ENCODE results near the gene CBLIF.
"Not testable (repeated sequence)": the region's sequence is repeated elsewhere in the genome, so short reads cannot be mapped to it uniquely, and the experiment has no call there.

Gene CBLIF

GRCh38 chr11:59794417-59794816 lies 50.9 kb downstream of the CBLIF start:
- no peaks in the 10 kb centered on the region for H3K4me1 Mint-ChIP-seq
- no peaks in the 10 kb centered on the region for H3K27me3 Mint-ChIP-seq
- peaks cover 5% of the 10 kb centered on the region for H3K36me3 Mint-ChIP-seq (ENCODE audit: low read depth)
- H3K4me3 Mint-ChIP-seq = no peak overlapping the region
- no peak for ATAC-seq
- H3K9me3 Mint-ChIP-seq = no peaks in the 10 kb centered on the region
- no peak for DNase-seq
- no peak overlapping the region for H3K27ac Mint-ChIP-seq

- H3K4me3 Mint-ChIP-seq = no peak overlapping the region
- DNase-seq = no peak
- ATAC-seq = no peak
- H3K9me3 Mint-ChIP-seq = no peaks in the 10 kb centered on the region
- H3K36me3 Mint-ChIP-seq (ENCODE audit: low read depth) = peaks cover 5% of the 10 kb centered on the region
- no peaks in the 10 kb centered on the region for H3K27me3 Mint-ChIP-seq
- H3K27ac Mint-ChIP-seq = no peak overlapping the region
- H3K4me1 Mint-ChIP-seq = no peaks in the 10 kb centered on the region
Observed at GRCh38 chr11:59792507-59792906, 52.8 kb downstream of the CBLIF start.

- Mint-ChIP-seq H3K27ac (no peak overlapping the region), H3K4me1 (peaks cover 1% of the 10 kb centered on the region), H3K36me3 (ENCODE audit: low read depth) (peaks cover 5% of the 10 kb centered on the region), H3K4me3 (no peak overlapping the region), H3K9me3 (no peaks in the 10 kb centered on the region), H3K27me3 (no peaks in the 10 kb centered on the region)
- ATAC-seq (no peak), DNase-seq (no peak)
Observed at GRCh38 chr11:59791639-59792038, 53.7 kb downstream of the CBLIF start.

- H3K36me3 Mint-ChIP-seq (ENCODE audit: low read depth) = peaks cover 5% of the 10 kb centered on the region
- peaks cover 18% of the 10 kb centered on the region for H3K4me1 Mint-ChIP-seq
- no peak for ATAC-seq
- no peak for DNase-seq
- no peaks in the 10 kb centered on the region for H3K9me3 Mint-ChIP-seq
- no peak overlapping the region for H3K27ac Mint-ChIP-seq
- no peaks in the 10 kb centered on the region for H3K27me3 Mint-ChIP-seq
- H3K4me3 Mint-ChIP-seq = no peak overlapping the region
Observed at GRCh38 chr11:59787816-59788215, 57.5 kb downstream of the CBLIF start.

GRCh38 chr11:59787255-59787588 lies 58.1 kb downstream of the CBLIF start:
- Mint-ChIP-seq H3K36me3 (ENCODE audit: low read depth) (peaks cover 7% of the 10 kb centered on the region), H3K4me1 (peaks cover 18% of the 10 kb centered on the region), H3K9me3 (no peaks in the 10 kb centered on the region), H3K4me3 (no peak overlapping the region), H3K27me3 (no peaks in the 10 kb centered on the region), H3K27ac (no peak overlapping the region)
- DNase-seq (no peak), ATAC-seq (no peak)

GRCh38 chr11:59785818-59786217 lies 59.5 kb downstream of the CBLIF start:
- peaks cover 18% of the 10 kb centered on the region for H3K4me1 Mint-ChIP-seq
- DNase-seq = no peak
- no peaks in the 10 kb centered on the region for H3K27me3 Mint-ChIP-seq
- H3K4me3 Mint-ChIP-seq = no peak overlapping the region
- no peaks in the 10 kb centered on the region for H3K9me3 Mint-ChIP-seq
- H3K27ac Mint-ChIP-seq = no peak overlapping the region
- peaks cover 8% of the 10 kb centered on the region for H3K36me3 Mint-ChIP-seq (ENCODE audit: low read depth)
- no peak for ATAC-seq

- H3K4me1 Mint-ChIP-seq = peaks cover 18% of the 10 kb centered on the region
- not testable (repeated sequence) for H3K4me3 Mint-ChIP-seq; H3K27ac Mint-ChIP-seq; ATAC-seq; H3K9me3 Mint-ChIP-seq; DNase-seq; H3K36me3 Mint-ChIP-seq (ENCODE audit: low read depth); H3K27me3 Mint-ChIP-seq
Observed at GRCh38 chr11:59784441-59784840, 60.9 kb downstream of the CBLIF start.

- Mint-ChIP-seq H3K9me3 (no peaks in the 10 kb centered on the region), H3K27ac (no peak overlapping the region), H3K27me3 (no peaks in the 10 kb centered on the region), H3K4me3 (no peak overlapping the region), H3K4me1 (peaks cover 18% of the 10 kb centered on the region), H3K36me3 (ENCODE audit: low read depth) (peaks cover 5% of the 10 kb centered on the region)
- DNase-seq (peak; percentile 5), ATAC-seq (peak; percentile 56)
Observed at GRCh38 chr11:59783632-59784090, 61.6 kb downstream of the CBLIF start.

GRCh38 chr11:59782080-59782479 lies 63.2 kb downstream of the CBLIF start:
- H3K4me3 Mint-ChIP-seq = no peak overlapping the region
- H3K27ac Mint-ChIP-seq = no peak overlapping the region
- H3K4me1 Mint-ChIP-seq = peaks cover 18% of the 10 kb centered on the region
- H3K9me3 Mint-ChIP-seq = no peaks in the 10 kb centered on the region
- DNase-seq = no peak
- H3K36me3 Mint-ChIP-seq (ENCODE audit: low read depth) = peaks cover 5% of the 10 kb centered on the region
- no peak for ATAC-seq
- H3K27me3 Mint-ChIP-seq = no peaks in the 10 kb centered on the region

- Mint-ChIP-seq H3K27me3 (no peaks in the 10 kb centered on the region), H3K36me3 (ENCODE audit: low read depth) (peaks cover 5% of the 10 kb centered on the region), H3K4me3 (no peak overlapping the region), H3K9me3 (no peaks in the 10 kb centered on the region), H3K27ac (no peak overlapping the region), H3K4me1 (peaks cover 28% of the 10 kb centered on the region)
- no peak for DNase-seq
- no peak for ATAC-seq
Observed at GRCh38 chr11:59779487-59779886, 65.8 kb downstream of the CBLIF start.

Data from activated naive CD8-positive, alpha-beta T cell treated with anti-CD3 and anti-CD28 coated beads, Interleukin-2, amount 50 U/mL, for 24 hours (primary cell).